Amniotic epithelial cell (primary cell): Measurements from ENCODE around the gene VPS8.

Experiments used
- DNase-seq: peaks from one replicate; pipeline ENCODE4 v3.0.0-alpha.2; 2010; ENCODE audit warnings: low read depth

Gene VPS8

GRCh38 chr3:184812662-184813042, 686 bp downstream of the VPS8 start:
- no peak for DNase-seq

- DNase-seq = no peak
Measured at GRCh38 chr3:184813357-184813756, 1.4 kb downstream of the VPS8 start.

GRCh38 chr3:184814214-184814613, 2.2 kb downstream of the VPS8 start:
- DNase-seq = peak; percentile 28

- peak; percentile 89 for DNase-seq
Measured at GRCh38 chr3:184815046-184815930, 3.3 kb downstream of the VPS8 start.

GRCh38 chr3:184816614-184817013, 4.6 kb downstream of the VPS8 start:
- DNase-seq = peak; percentile 34

- DNase-seq = no peak
Measured at GRCh38 chr3:184820525-184820924, 8.6 kb downstream of the VPS8 start.

GRCh38 chr3:184821034-184821433, 9.1 kb downstream of the VPS8 start:
- no peak for DNase-seq

GRCh38 chr3:184822081-184822480, 10.1 kb downstream of the VPS8 start:
- no peak for DNase-seq

GRCh38 chr3:184822654-184823053, 10.7 kb downstream of the VPS8 start:
- DNase-seq = no peak

- no peak for DNase-seq
Measured at GRCh38 chr3:184823990-184824389, 12.0 kb downstream of the VPS8 start.

GRCh38 chr3:184825121-184825820, 13.3 kb downstream of the VPS8 start:
- DNase-seq = peak; percentile 58

- peak; percentile 58 for DNase-seq
Measured at GRCh38 chr3:184827572-184827971, 15.6 kb downstream of the VPS8 start.

- peak; percentile 8 for DNase-seq
Measured at GRCh38 chr3:184832044-184832443, 20.1 kb downstream of the VPS8 start.

GRCh38 chr3:184832903-184833302, 20.9 kb downstream of the VPS8 start:
- DNase-seq = no peak

- no peak for DNase-seq
Measured at GRCh38 chr3:184836090-184836822, 24.3 kb downstream of the VPS8 start.

- no peak for DNase-seq
Measured at GRCh38 chr3:184842433-184842832, 30.5 kb downstream of the VPS8 start.

- no peak for DNase-seq
Measured at GRCh38 chr3:184845819-184846218, 33.9 kb downstream of the VPS8 start.

GRCh38 chr3:184846496-184846895, 34.5 kb downstream of the VPS8 start:
- no peak for DNase-seq

GRCh38 chr3:184848934-184849333, 37.0 kb downstream of the VPS8 start:
- DNase-seq = no peak

- no peak for DNase-seq
Measured at GRCh38 chr3:184850201-184850600, 38.2 kb downstream of the VPS8 start.

- DNase-seq = no peak
Measured at GRCh38 chr3:184857099-184857498, 45.1 kb downstream of the VPS8 start.

GRCh38 chr3:184864000-184864399, 52.0 kb downstream of the VPS8 start:
- DNase-seq = no peak

- no peak for DNase-seq
Measured at GRCh38 chr3:184868477-184868876, 56.5 kb downstream of the VPS8 start.
